GM18519 (cell line): ENCODE results near the gene SETDB1.

ENCODE experiments used
- ATAC-seq: cut with Tn5 transposase; IDR thresholded peaks from one replicate; pipeline ENCODE4 v1.9.1; 2021; ENCODE audit warnings: mild to moderate bottlenecking, moderate library complexity; ENCODE audit not compliant: unreplicated experiment, low FRiP score

The SETDB1 gene

GRCh38 chr1:150999926-151000325 lies 73.8 kb downstream of the SETDB1 start:
- no peak for ATAC-seq

- no peak for ATAC-seq
These were observed 74.2 kb downstream of the SETDB1 start for GRCh38 chr1:151000408-151000807.

GRCh38 chr1:151001602-151002001 lies 75.4 kb downstream of the SETDB1 start:
- ATAC-seq: no peak

GRCh38 chr1:151002051-151002450 lies 75.9 kb downstream of the SETDB1 start:
- no peak for ATAC-seq

GRCh38 chr1:151002611-151003010 lies 76.4 kb downstream of the SETDB1 start:
- no peak for ATAC-seq

GRCh38 chr1:151003180-151003579 lies 77.0 kb downstream of the SETDB1 start:
- no peak for ATAC-seq

GRCh38 chr1:151005729-151006319 lies 79.7 kb downstream of the SETDB1 start:
- no peak for ATAC-seq

GRCh38 chr1:151006327-151007052 lies 80.3 kb downstream of the SETDB1 start, which contains the start of gene MINDY1:
Gene MINDY1, minus strand, starts transcription at chr1:151006902. Its CDS starts 4,285 bp downstream, at chr1:151002617.
- ATAC-seq: no peak

GRCh38 chr1:151007853-151008243 lies 81.7 kb downstream of the SETDB1 start:
- no peak for ATAC-seq

- ATAC-seq: no peak
These were observed 82.4 kb downstream of the SETDB1 start, which contains the start of gene PRUNE1 for GRCh38 chr1:151008244-151009205. Gene PRUNE1, plus strand, starts transcription at chr1:151008449. Its CDS starts 184 bp downstream, at chr1:151008633.

GRCh38 chr1:151009206-151009587 lies 83.0 kb downstream of the SETDB1 start:
- ATAC-seq: no peak

- no peak for ATAC-seq
These were observed 83.6 kb downstream of the SETDB1 start for GRCh38 chr1:151009674-151010345.

GRCh38 chr1:151010346-151010726 lies 84.2 kb downstream of the SETDB1 start:
- ATAC-seq: no peak

- no peak for ATAC-seq
These were observed 85.1 kb downstream of the SETDB1 start for GRCh38 chr1:151011154-151011850.

GRCh38 chr1:151012684-151013471 lies 86.7 kb downstream of the SETDB1 start:
- no peak for ATAC-seq

GRCh38 chr1:151013518-151013917 lies 87.4 kb downstream of the SETDB1 start:
- no peak for ATAC-seq
